ENCODE measurements around the gene RAB31. TPM values are rescaled to one million over a fixed set of nuclear protein-coding genes. Genes with fewer than 3 reads are reported as not detected.

Gene RAB31
- polyA plus RNA-seq, 2 of the 4 experiments (the other 2 are of a cell fraction), result 16.9 to 46.3 TPM

GRCh38 chr18:9698497-9698896, 9.6 kb upstream of the RAB31 start:
- no peak for ATAC-seq
- H3K27ac ChIP-seq, result no peak overlapping the region
- H3K9me3 ChIP-seq, result no peaks in the 10 kb centered on the region
- no peak overlapping the region for H3K4me3 ChIP-seq
- no peaks in the 10 kb centered on the region for H3K4me1 ChIP-seq
- ChIA-PET POLR2A (no interaction called here), CTCF (interaction anchor here (0.8 to 3.5 kb wide), 3 partner anchors 9 to 16 kb away, joined by 3 to 7 read pairs (median 4); partner anchors contain the start of gene RAB31)
- no peak overlapping the region for H3K4me2 ChIP-seq
- no peak for FAIRE-seq
- 72% methylated on average over 4 of the region's 4 CpGs for WGBS (ENCODE audit: missing lambda C conversion rate)
- TF ChIP-seq MYC (IDR thresholded peaks at IDR 0.05; ENCODE audit: borderline replicate concordance, low read length) (no peak), E2F6 (IDR thresholded peaks at IDR 0.05; ENCODE audit: borderline replicate concordance, low read depth) (no peak), FOSB (CRISPR knock-in tag; IDR thresholded peaks at IDR 0.05) (no peak), ZNF302 (CRISPR knock-in tag; IDR thresholded peaks at IDR 0.05) (no peak), RARB (CRISPR knock-in tag; IDR thresholded peaks at IDR 0.05) (no peak), TP53 (CRISPR knock-in tag; IDR thresholded peaks at IDR 0.05) (no peak), RAD21 (conservative IDR thresholded peaks at IDR 0.05 in 1 of 2, IDR thresholded peaks at IDR 0.05 in 1 of 2) (no peak), SREBF2 (IDR thresholded peaks at IDR 0.05) (no peak), POLR2AphosphoS2 (conservative IDR thresholded peaks at IDR 0.05; ENCODE audit: low read length) (no peak), REST (IDR thresholded peaks at IDR 0.05) (no peak), ZSCAN20 (CRISPR knock-in tag; IDR thresholded peaks at IDR 0.05) (no peak)
- DNase-seq (ENCODE audit: low read depth in 1 of 2, low spot score in 1 of 2), result no peak

- TF ChIP-seq E2F6 (IDR thresholded peaks at IDR 0.05; ENCODE audit: borderline replicate concordance, low read depth), result no peak
- TF ChIP-seq, protein P1, sequence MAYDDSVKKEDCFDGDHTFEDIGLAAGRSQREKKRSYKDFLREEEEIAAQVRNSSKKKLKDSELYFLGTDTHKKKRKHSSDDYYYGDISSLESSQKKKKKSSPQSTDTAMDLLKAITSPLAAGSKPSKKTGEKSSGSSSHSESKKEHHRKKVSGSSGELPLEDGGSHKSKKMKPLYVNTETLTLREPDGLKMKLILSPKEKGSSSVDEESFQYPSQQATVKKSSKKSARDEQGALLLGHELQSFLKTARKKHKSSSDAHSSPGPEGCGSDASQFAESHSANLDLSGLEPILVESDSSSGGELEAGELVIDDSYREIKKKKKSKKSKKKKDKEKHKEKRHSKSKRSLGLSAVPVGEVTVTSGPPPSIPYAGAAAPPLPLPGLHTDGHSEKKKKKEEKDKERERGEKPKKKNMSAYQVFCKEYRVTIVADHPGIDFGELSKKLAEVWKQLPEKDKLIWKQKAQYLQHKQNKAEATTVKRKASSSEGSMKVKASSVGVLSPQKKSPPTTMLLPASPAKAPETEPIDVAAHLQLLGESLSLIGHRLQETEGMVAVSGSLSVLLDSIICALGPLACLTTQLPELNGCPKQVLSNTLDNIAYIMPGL (CRISPR knock-in tag; IDR thresholded peaks at IDR 0.05; ENCODE audit: borderline replicate concordance), result no peak
- no peak for TF ChIP-seq KDM5A (IDR thresholded peaks at IDR 0.05)
- TF ChIP-seq HOXB5 (CRISPR knock-in tag; IDR thresholded peaks at IDR 0.05), result no peak
- no peak for TF ChIP-seq BHLHE40 (IDR thresholded peaks at IDR 0.05; ENCODE audit: low read depth, low read length)
- TF ChIP-seq HEYL (CRISPR knock-in tag; IDR thresholded peaks at IDR 0.05), result no peak
- no peak for TF ChIP-seq NR3C1 (IDR thresholded peaks at IDR 0.05)
- no peak for TF ChIP-seq ZSCAN20 (CRISPR knock-in tag; IDR thresholded peaks at IDR 0.05)
- TF ChIP-seq RCOR1 (IDR thresholded peaks at IDR 0.05; ENCODE audit: low read depth, low read length), result no peak
- TF ChIP-seq MAFK (IDR thresholded peaks at IDR 0.05; ENCODE audit: partially characterized antibody), result no peak
- TF ChIP-seq EP300 (IDR thresholded peaks at IDR 0.05), result no peak
- no peak for TF ChIP-seq NPAS2 (CRISPR knock-in tag; IDR thresholded peaks at IDR 0.05; ENCODE audit: borderline replicate concordance)
- Histone ChIP-seq H3K9me3 (no peaks in the 10 kb centered on the region), H3K4me3 (no peak overlapping the region), H3K27ac (no peak overlapping the region), H3K4me1 (peaks cover 14% of the 10 kb centered on the region), H3K4me2 (no peak overlapping the region)
- FAIRE-seq (no peak), DNase-seq (ENCODE audit: low read depth in 1 of 2, low spot score in 1 of 2) (no peak), ATAC-seq (no peak)
- ChIA-PET POLR2A (no interaction called here), CTCF (interaction anchor here (1.0 to 1.6 kb wide), 2 partner anchors 11 to 125 kb away, joined by 3 to 4 read pairs; no protein-coding TSS in a partner anchor)
- 71% methylated on average over 6 of the region's 6 CpGs for WGBS (ENCODE audit: missing lambda C conversion rate)
These were observed 7.8 kb upstream of the RAB31 start for GRCh38 chr18:9700261-9700796.

Measured in A549 (cell line).